SK-N-MC (cell line): ENCODE data around the gene PTGIS.

ENCODE experiments used
- FOXP2 ChIP-seq: optimal IDR thresholded peaks from 2 replicates; pipeline ENCODE3; 2011; ENCODE audit warnings: mild to moderate bottlenecking, moderate library complexity; ENCODE audit not compliant: insufficient read depth; ENCODE audit errors: extremely low read length, control extremely low read depth
- POLR2AphosphoS5 ChIP-seq: IDR thresholded peaks from 2 replicates; pipeline ENCODE4 v1.6.1; 2012; ENCODE audit warnings: mild to moderate bottlenecking, low read depth, low read length, borderline replicate concordance

- TF ChIP-seq POLR2AphosphoS5: no peak
- TF ChIP-seq FOXP2: no peak
Observed at GRCh38 chr20:49478754-49479689, 88.9 kb downstream of the PTGIS start.
